Measurements from ENCODE around the gene OTC.

DNA sequence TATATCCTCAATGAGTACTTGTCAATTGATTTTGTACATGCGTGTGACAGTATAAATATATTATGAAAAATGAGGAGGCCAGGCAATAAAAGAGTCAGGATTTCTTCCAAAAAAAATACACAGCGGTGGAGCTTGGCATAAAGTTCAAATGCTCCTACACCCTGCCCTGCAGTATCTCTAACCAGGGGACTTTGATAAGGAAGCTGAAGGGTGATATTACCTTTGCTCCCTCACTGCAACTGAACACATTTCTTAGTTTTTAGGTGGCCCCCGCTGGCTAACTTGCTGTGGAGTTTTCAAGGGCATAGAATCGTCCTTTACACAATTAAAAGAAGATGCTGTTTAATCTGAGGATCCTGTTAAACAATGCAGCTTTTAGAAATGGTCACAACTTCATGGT is at the start of gene OTC:
- TF ChIP-seq POLR2A (IDR thresholded peaks at IDR 0.05; ENCODE audit: low read length) (no peak), GATA1 (IDR thresholded peaks at IDR 0.05; ENCODE audit: low read depth, low read length) (no peak)

Data from erythroblast (primary cell).